GM12874 (cell line): ENCODE measurements around the gene RFT1.

Source experiments
- TF ChIP-seq, protein P1 (sequence below): IDR thresholded peaks from 2 replicates; pipeline ENCODE4 v1.5.1; 2011; ENCODE audit warnings: low read depth, mild to moderate bottlenecking, control low read depth, low read length, moderate library complexity; ENCODE audit not compliant: insufficient read depth

The RFT1 gene

DNA sequence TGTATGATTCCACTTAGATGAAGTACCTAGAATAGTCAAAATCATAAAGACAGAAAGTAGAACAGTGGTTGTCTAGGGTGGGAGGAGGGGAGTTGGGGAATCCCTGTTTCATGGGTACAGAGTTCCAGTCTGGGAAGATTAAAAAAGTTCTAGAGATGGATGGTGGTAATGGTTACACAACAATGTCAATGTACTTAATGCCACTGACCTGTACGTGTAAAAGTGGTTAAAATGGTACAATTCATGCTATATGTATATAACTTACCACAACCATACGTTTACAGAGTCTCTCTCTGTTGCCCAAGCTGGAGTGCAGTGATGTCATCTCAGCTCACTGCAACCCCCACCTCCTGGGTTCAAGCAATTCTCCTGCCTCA is 90.9 kb downstream of the RFT1 start:
- TF ChIP-seq, protein P1, sequence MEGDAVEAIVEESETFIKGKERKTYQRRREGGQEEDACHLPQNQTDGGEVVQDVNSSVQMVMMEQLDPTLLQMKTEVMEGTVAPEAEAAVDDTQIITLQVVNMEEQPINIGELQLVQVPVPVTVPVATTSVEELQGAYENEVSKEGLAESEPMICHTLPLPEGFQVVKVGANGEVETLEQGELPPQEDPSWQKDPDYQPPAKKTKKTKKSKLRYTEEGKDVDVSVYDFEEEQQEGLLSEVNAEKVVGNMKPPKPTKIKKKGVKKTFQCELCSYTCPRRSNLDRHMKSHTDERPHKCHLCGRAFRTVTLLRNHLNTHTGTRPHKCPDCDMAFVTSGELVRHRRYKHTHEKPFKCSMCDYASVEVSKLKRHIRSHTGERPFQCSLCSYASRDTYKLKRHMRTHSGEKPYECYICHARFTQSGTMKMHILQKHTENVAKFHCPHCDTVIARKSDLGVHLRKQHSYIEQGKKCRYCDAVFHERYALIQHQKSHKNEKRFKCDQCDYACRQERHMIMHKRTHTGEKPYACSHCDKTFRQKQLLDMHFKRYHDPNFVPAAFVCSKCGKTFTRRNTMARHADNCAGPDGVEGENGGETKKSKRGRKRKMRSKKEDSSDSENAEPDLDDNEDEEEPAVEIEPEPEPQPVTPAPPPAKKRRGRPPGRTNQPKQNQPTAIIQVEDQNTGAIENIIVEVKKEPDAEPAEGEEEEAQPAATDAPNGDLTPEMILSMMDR: no peak

DNA sequence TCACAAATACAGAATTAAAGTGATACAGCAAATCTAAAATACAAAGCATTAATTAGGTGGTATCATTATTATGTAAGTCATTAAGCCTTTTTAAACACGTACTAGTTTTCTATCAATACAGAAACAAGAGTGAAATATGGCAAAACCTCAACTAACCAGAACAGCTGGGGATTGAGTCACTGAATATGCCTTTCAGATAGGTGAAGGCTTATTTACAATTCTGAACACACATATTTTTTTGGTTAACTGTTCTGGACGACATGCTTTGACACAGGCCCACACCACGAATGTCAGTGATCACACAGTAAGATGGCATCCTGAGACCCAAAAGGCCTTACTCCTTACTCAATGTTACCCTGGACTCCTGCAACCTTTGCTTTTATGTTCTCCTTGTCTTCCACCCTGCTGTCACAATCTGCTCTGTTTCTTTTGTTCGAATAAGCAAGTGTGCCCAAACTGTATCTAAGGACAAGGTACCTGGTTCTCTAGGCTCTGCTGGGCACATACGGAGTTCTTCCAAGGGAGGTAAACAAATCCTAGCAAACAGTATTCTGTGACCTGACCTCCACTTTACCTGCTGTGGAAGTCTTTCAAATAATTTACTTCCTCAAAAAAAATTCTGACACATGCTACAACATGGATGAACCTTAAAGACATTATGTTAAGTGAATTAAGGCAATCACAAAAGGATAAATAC is 91.4 kb downstream of the RFT1 start:
- TF ChIP-seq, protein P1: no peak
